IMR-90 (cell line): ENCODE data around the gene CREB5. TPM values are rescaled to one million over a fixed set of nuclear protein-coding genes. Genes with fewer than 3 reads are reported as not detected.

Experiments used
- ATAC-seq: fragments of 200-7000 bp; cut with Tn5 transposase; 2 replicates; pipeline ENCODE4 v1.9.1; 2020; ENCODE audit warnings: low read depth, mild to moderate bottlenecking, moderate library complexity
- BruUV-seq: library from RNA; stranded (reverse); fragments of 400-500 nt; replicated peaks from 2 replicates; lab custom pipeline; 2021; lab: Mats Ljungman, UMichigan
- CTCF ChIA-PET: fragments of 300-600 bp; formaldehyde crosslinking; extraction: SDS; loops from one replicate; lab custom pipeline; 2021; ENCODE audit warnings: antibody characterized with exemption; lab: Yijun Ruan, JAX
- POLR2A ChIA-PET: fragments of 300-600 bp; sonication (Branson Sonifier 250); formaldehyde crosslinking; loops from one replicate; lab custom pipeline; 2022; ENCODE audit warnings: antibody characterized with exemption; ENCODE audit not compliant: unreplicated experiment; lab: Charles Lee
- DNase-seq: peaks from one replicate; pipeline ENCODE4 v3.0.0; 2013
- H2AFZ ChIP-seq: replicated peaks from 2 replicates; pipeline ENCODE3; 2013; ENCODE audit warnings: low read length, mild to moderate bottlenecking; ENCODE audit not compliant: poor library complexity
- H2AK5ac ChIP-seq: 2 replicates; pipeline ENCODE4 v1.6.1; 2013; ENCODE audit warnings: low read depth, low read length, inconsistent platforms
- H2AK9ac ChIP-seq: replicated peaks from 2 replicates; pipeline ENCODE3; 2013; ENCODE audit warnings: mild to moderate bottlenecking, low read depth, low read length, moderate library complexity; ENCODE audit not compliant: poor library complexity
- H2BK120ac ChIP-seq: 2 replicates; pipeline ENCODE4 v1.6.1; 2013; ENCODE audit warnings: low read depth, low read length, inconsistent platforms
- H2BK15ac ChIP-seq: 3 replicates; pipeline ENCODE4 v1.6.1; 2013; ENCODE audit warnings: low read depth, low read length, inconsistent platforms
- H2BK20ac ChIP-seq: 2 replicates; pipeline ENCODE4 v1.6.1; 2013; ENCODE audit warnings: low read depth, mild to moderate bottlenecking, inconsistent platforms, low read length, moderate library complexity
- H2BK5ac ChIP-seq: 2 replicates; pipeline ENCODE4 v1.6.1; 2013; ENCODE audit warnings: mild to moderate bottlenecking, low read depth, low read length, inconsistent platforms; ENCODE audit not compliant: poor library complexity, severe bottlenecking
- H3K14ac ChIP-seq: replicated peaks from 2 replicates; pipeline ENCODE4 v1.6.1; 2013; ENCODE audit warnings: low read depth, low read length, inconsistent platforms
- H3K18ac ChIP-seq: 2 replicates; pipeline ENCODE4 v1.6.1; 2013; ENCODE audit warnings: low read depth, low read length, control low read depth
- H3K23ac ChIP-seq: 2 replicates; pipeline ENCODE4 v1.6.1; 2013; ENCODE audit warnings: low read depth, low read length, inconsistent platforms
- H3K27ac ChIP-seq: 2 replicates; pipeline ENCODE4 v1.5.1; 2013; ENCODE audit warnings: mild to moderate bottlenecking, control low read depth, low read length; ENCODE audit not compliant: insufficient read depth
- H3K27me3 ChIP-seq: 2 replicates; pipeline ENCODE4 v1.6.1; 2013; ENCODE audit warnings: low read length; ENCODE audit not compliant: control insufficient read depth, insufficient read depth
- H3K36me3 ChIP-seq: 2 replicates; pipeline ENCODE4 v1.6.1; 2013; ENCODE audit warnings: low read length, mixed read lengths; ENCODE audit not compliant: control insufficient read depth, insufficient read depth
- H3K4ac ChIP-seq: 2 replicates; pipeline ENCODE4 v1.6.1; 2013; ENCODE audit warnings: low read depth, low read length, inconsistent platforms
- H3K4me1 ChIP-seq: 2 replicates; pipeline ENCODE4 v1.6.1; 2013; ENCODE audit warnings: low read length, mixed read lengths; ENCODE audit not compliant: control insufficient read depth, insufficient read depth
- H3K4me2 ChIP-seq: 2 replicates; pipeline ENCODE4 v1.6.1; 2013; ENCODE audit warnings: low read depth, mild to moderate bottlenecking, control low read depth, low read length, moderate library complexity
- H3K4me3 ChIP-seq: 2 replicates; pipeline ENCODE4 v1.5.1; 2013; ENCODE audit warnings: low read depth, mild to moderate bottlenecking, control low read depth, low read length, moderate library complexity; ENCODE audit not compliant: insufficient read depth
- H3K56ac ChIP-seq: 2 replicates; pipeline ENCODE4 v1.6.1; 2013; ENCODE audit warnings: low read length, inconsistent platforms; ENCODE audit not compliant: insufficient read depth; ENCODE audit errors: extremely low read depth
- H3K79me1 ChIP-seq, 2 experiments: 2 replicates each; pipeline ENCODE4 v1.6.1; 2013; ENCODE audit warnings: low read length in 2 of 2, inconsistent platforms in 1 of 2, low read depth in 1 of 2
- H3K9ac ChIP-seq: 2 replicates; pipeline ENCODE4 v1.6.1; 2013; ENCODE audit warnings: low read depth, low read length, control low read depth
- H3K9me1 ChIP-seq: 2 replicates; pipeline ENCODE4 v1.6.1; 2013; ENCODE audit warnings: low read length, inconsistent platforms; ENCODE audit not compliant: insufficient read depth
- H3K9me3 ChIP-seq: 2 replicates; pipeline ENCODE4 v1.6.1; 2013; ENCODE audit warnings: low read length; ENCODE audit not compliant: control insufficient read depth, insufficient read depth
- H4K20me1 ChIP-seq: 2 replicates; pipeline ENCODE4 v1.6.1; 2013; ENCODE audit warnings: low read length, inconsistent platforms; ENCODE audit not compliant: insufficient read depth
- H4K5ac ChIP-seq: 2 replicates; pipeline ENCODE4 v1.6.1; 2013; ENCODE audit warnings: mild to moderate bottlenecking, low read depth, low read length, control low read depth
- H4K8ac ChIP-seq, 2 experiments: 2 replicates each; pipeline ENCODE4 v1.6.1; 2013; ENCODE audit warnings: low read depth in 2 of 2, low read length in 2 of 2, control low read depth in 1 of 2, inconsistent platforms in 1 of 2
- H4K91ac ChIP-seq: 2 replicates; pipeline ENCODE4 v1.6.1; 2013; ENCODE audit warnings: low read depth, low read length, inconsistent platforms; ENCODE audit not compliant: insufficient read depth
- CEBPB ChIP-seq: IDR thresholded peaks from 2 replicates; pipeline ENCODE4 v1.6.1; 2012; ENCODE audit warnings: low read depth, low read length, improper control_type of control experiment
- MXI1 ChIP-seq: IDR thresholded peaks from 2 replicates; pipeline ENCODE4 v1.6.1; 2012; ENCODE audit warnings: low read depth, mild to moderate bottlenecking, low read length, moderate library complexity, borderline replicate concordance
- POLR2A ChIP-seq: IDR thresholded peaks from 2 replicates; pipeline ENCODE4 v1.6.1; 2012; ENCODE audit warnings: mild to moderate bottlenecking, low read depth, low read length
- RCOR1 ChIP-seq: IDR thresholded peaks from 2 replicates; pipeline ENCODE4 v1.6.1; 2012; ENCODE audit warnings: mild to moderate bottlenecking, low read length, improper control_type of control experiment; ENCODE audit not compliant: insufficient replicate concordance
- WGBS, 2 experiments: methylation state at CpG; one replicate each; pipeline versions ENCODE4 v1.1.5 to v1.1.7; 2013; ENCODE audit warnings: missing lambda C conversion rate in 2 of 2; ENCODE audit not compliant: insufficient read length in 1 of 2; ENCODE audit errors: extremely low coverage in 2 of 2; 5-methylcytosine and 5-hydroxymethylcytosine counted together
- dilution Hi-C: fragments of 300-500 bp; cut with HindIII; formaldehyde crosslinking; loops from one replicate; pipeline ENCODE4 v1.14.3; 2018; ENCODE audit warnings: low sequenced_read_pairs; ENCODE audit not compliant: unreplicated experiment
- in situ Hi-C: fragments of 300-500 bp; cut with MboI; formaldehyde crosslinking; loops from 3 replicates; pipeline ENCODE4 v1.14.3; 2019; ENCODE audit warnings: low sequenced_read_pairs, inconsistent platforms, mixed read lengths
- intact Hi-C: fragments of 100-400 bp; cut with micrococcal nuclease; formaldehyde crosslinking; loops from 2 replicates; pipeline ENCODE4 v1.10.0; 2022
- polyA plus RNA-seq, 3 experiments: library from polyadenylated mRNA; depleted of rRNA; stranded (reverse); fragments of >200 nt; gene quantifications; 2 replicates each; pipeline ENCODE4 v1.2.3, GENCODE V29; 2012; ENCODE audit warnings: low replicate concordance in 1 of 3
- total RNA-seq: library from RNA; depleted of rRNA; stranded (reverse); fragments of >200 nt; gene quantifications from 2 replicates; pipeline ENCODE4 v1.2.3, GENCODE V29; 2012
- TF ChIP-seq, protein P1 (sequence below): conservative IDR thresholded peaks from 2 replicates; pipeline ENCODE4 v1.5.1; 2012; ENCODE audit warnings: mild to moderate bottlenecking, low read depth, low read length, improper control_type of control experiment
- TF ChIP-seq, protein P2 (sequence below): fragments of 150-350 bp; IDR thresholded peaks from 2 replicates; pipeline ENCODE4 v1.6.1; 2017; ENCODE audit warnings: mild to moderate bottlenecking, antibody characterized with exemption, low read length, low read depth

CREB5 gene
- total and polyA plus RNA-seq, 2 of the 4 experiments (the other 2 are of a cell fraction) = 7.3 to 13.1 TPM

DNA sequence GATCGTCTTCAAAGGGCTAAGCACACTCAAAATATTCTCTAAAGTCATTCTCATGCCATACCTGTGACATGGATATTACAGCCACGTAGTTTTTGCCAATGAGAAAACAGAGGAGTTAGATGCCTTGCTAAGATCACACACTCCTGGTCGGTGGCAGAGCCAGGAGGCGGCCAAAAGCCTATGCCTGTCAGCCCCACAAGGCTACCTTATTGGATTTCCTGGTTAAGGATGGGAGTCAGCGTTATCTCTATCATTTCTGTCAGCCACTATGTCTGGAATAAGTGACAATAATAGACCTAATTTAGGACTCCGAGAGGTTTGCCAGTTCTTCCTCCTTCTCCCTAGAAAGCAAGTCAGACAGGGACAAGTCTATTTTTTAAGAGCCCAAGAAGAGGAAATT, 295.0 kb downstream of the CREB5 start:
- Histone ChIP-seq H3K4ac (no peak overlapping the region), H4K8ac (no peak overlapping the region), H2AK5ac (no peak overlapping the region), H3K27ac (no peak overlapping the region), H3K4me1 (no peaks in the 10 kb centered on the region), H2BK15ac (no peak overlapping the region), H2BK20ac (no peak overlapping the region), H3K18ac (no peak overlapping the region), H3K27me3 (no peaks in the 10 kb centered on the region), H3K9ac (no peak overlapping the region), H3K9me3 (no peaks in the 10 kb centered on the region), H3K23ac (no peak overlapping the region), H3K9me1 (no peaks in the 10 kb centered on the region), H2AK9ac (no peak overlapping the region), H2BK5ac (no peak overlapping the region), H4K20me1 (no peaks in the 10 kb centered on the region; the same call in 1 of the 2 replicates), H3K4me3 (no peak overlapping the region), H3K4me2 (no peak overlapping the region), H2BK120ac (no peak overlapping the region), H4K91ac (no peak overlapping the region), H3K36me3 (no peaks in the 10 kb centered on the region), H3K56ac (no peak overlapping the region), H3K14ac (no peak overlapping the region), H2AFZ (no peak overlapping the region), H3K79me1 (no peaks in the 10 kb centered on the region; a peak in 1 of 4 replicates), H4K5ac (no peak overlapping the region)
- WGBS, 2 experiments = no CpG with 5 or more reads among the region's 6 CpGs
- no TSS peak for BruUV-seq
- POLR2A ChIA-PET = interaction anchor here (0.6 kb wide), 1 partner anchor 22 kb away, joined by 3 read pairs; no protein-coding TSS in a partner anchor
- CTCF ChIA-PET = no interaction called here
- DNase-seq (no peak), ATAC-seq (no peak)
- intact Hi-C loops (no loop called here), dilution Hi-C loops (no loop called here), in situ Hi-C loops (no loop called here)
- TF ChIP-seq, protein P1, sequence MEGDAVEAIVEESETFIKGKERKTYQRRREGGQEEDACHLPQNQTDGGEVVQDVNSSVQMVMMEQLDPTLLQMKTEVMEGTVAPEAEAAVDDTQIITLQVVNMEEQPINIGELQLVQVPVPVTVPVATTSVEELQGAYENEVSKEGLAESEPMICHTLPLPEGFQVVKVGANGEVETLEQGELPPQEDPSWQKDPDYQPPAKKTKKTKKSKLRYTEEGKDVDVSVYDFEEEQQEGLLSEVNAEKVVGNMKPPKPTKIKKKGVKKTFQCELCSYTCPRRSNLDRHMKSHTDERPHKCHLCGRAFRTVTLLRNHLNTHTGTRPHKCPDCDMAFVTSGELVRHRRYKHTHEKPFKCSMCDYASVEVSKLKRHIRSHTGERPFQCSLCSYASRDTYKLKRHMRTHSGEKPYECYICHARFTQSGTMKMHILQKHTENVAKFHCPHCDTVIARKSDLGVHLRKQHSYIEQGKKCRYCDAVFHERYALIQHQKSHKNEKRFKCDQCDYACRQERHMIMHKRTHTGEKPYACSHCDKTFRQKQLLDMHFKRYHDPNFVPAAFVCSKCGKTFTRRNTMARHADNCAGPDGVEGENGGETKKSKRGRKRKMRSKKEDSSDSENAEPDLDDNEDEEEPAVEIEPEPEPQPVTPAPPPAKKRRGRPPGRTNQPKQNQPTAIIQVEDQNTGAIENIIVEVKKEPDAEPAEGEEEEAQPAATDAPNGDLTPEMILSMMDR = no peak
- no peak for TF ChIP-seq CEBPB
- no peak for TF ChIP-seq MXI1
- TF ChIP-seq, protein P2, sequence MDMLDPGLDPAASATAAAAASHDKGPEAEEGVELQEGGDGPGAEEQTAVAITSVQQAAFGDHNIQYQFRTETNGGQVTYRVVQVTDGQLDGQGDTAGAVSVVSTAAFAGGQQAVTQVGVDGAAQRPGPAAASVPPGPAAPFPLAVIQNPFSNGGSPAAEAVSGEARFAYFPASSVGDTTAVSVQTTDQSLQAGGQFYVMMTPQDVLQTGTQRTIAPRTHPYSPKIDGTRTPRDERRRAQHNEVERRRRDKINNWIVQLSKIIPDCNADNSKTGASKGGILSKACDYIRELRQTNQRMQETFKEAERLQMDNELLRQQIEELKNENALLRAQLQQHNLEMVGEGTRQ = no peak
- TF ChIP-seq RCOR1 = no peak
- no peak for TF ChIP-seq POLR2A
